GM12875 (cell line): ENCODE measurements around the gene PLEKHA5.
"Not testable (repeated sequence)": the region's sequence is repeated elsewhere in the genome, so short reads cannot be mapped to it uniquely, and the experiment has no call there.

Experiments
- H3K4me3 ChIP-seq: one replicate; pipeline ENCODE4 v1.5.1; 2011; ENCODE audit warnings: low read depth, low read length, control low read depth
- CTCF ChIP-seq: IDR thresholded peaks from 2 replicates; pipeline ENCODE4 v1.5.1; 2011; ENCODE audit warnings: low read depth, mild to moderate bottlenecking, control low read depth, inconsistent platforms, low read length, moderate library complexity, borderline replicate concordance; ENCODE audit not compliant: insufficient read depth

The PLEKHA5 gene

GRCh38 chr12:19338405-19338804 is 208.9 kb downstream of the PLEKHA5 start:
- TF ChIP-seq CTCF = no peak

GRCh38 chr12:19350850-19351249 is 221.3 kb downstream of the PLEKHA5 start:
- H3K4me3 ChIP-seq = not testable (repeated sequence)

More at GRCh38 chr12:19338405-19338804, 208.9 kb downstream of the PLEKHA5 start:
- no peak overlapping the region for H3K4me3 ChIP-seq

GRCh38 chr12:19351346-19351745 is 221.8 kb downstream of the PLEKHA5 start:
- no peak overlapping the region for H3K4me3 ChIP-seq
- TF ChIP-seq CTCF = no peak

GRCh38 chr12:19369691-19370148 is 240.2 kb downstream of the PLEKHA5 start:
- no peak overlapping the region for H3K4me3 ChIP-seq

GRCh38 chr12:19373586-19373985 is 244.1 kb downstream of the PLEKHA5 start:
- no peak for TF ChIP-seq CTCF
- H3K4me3 ChIP-seq = no peak overlapping the region

More at GRCh38 chr12:19369691-19370148, 240.2 kb downstream of the PLEKHA5 start:
- no peak for TF ChIP-seq CTCF

- TF ChIP-seq CTCF = no peak
These were observed 246.4 kb downstream of the PLEKHA5 start for GRCh38 chr12:19375888-19376287.

GRCh38 chr12:19376691-19377090 is 247.2 kb downstream of the PLEKHA5 start:
- TF ChIP-seq CTCF = no peak

More at GRCh38 chr12:19375888-19376287, 246.4 kb downstream of the PLEKHA5 start:
- H3K4me3 ChIP-seq = no peak overlapping the region

GRCh38 chr12:19382111-19382526 is 252.6 kb downstream of the PLEKHA5 start:
- no peak for TF ChIP-seq CTCF
- H3K4me3 ChIP-seq = no peak overlapping the region

More at GRCh38 chr12:19376691-19377090, 247.2 kb downstream of the PLEKHA5 start:
- no peak overlapping the region for H3K4me3 ChIP-seq
